Stimulated activated CD4-positive, alpha-beta T cell treated with anti-CD3 and anti-CD28 coated beads, Interleukin-1b, Interleukin-23, amount 100 ng/mL, for 1 hour (primary cell): ENCODE data around the gene DACT3.

ENCODE experiments used
- DNase-seq, 2 donors: peaks; one replicate each; pipeline ENCODE4 v3.0.0-alpha.2; 2020; ENCODE audit warnings: low read depth in 2 of 2

DACT3 gene

DNA sequence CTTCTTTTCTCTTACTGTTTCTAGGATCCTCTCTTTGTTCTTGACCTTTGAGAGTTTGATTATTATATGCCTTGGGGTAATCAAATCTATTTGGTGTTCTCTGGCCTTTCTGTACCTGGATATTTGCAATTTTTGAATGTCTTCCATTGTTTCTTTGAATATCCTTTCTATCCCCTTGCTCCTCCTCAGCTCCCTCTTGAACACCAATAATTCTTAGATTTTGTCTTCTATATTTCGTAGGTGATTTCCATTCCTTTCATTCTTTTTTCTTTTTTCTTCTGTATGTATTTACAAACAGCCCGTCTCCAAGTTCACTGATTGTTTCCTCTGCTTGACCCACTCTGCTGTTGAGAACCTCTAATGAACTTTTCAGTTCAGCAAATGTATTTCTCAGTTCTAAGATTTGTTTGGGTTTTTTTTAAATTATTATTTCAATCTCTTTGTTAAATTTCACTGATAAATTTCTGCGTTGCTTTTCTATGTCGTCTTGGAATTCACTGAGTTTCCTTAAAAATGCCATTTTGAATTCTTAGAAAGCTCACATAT is 62.5 kb downstream of the DACT3 start:
- no peak for DNase-seq
